ENCODE results near the gene NT5C3B.
"Not testable (repeated sequence)": the region's sequence is repeated elsewhere in the genome, so short reads cannot be mapped to it uniquely, and the experiment has no call there.

NT5C3B gene

GRCh38 chr17:41849251-41849990 lies 13.4 kb upstream of the NT5C3B start:
- H3K4me1 ChIP-seq (ENCODE audit: low read length), result no peaks in the 10 kb centered on the region
- no peak overlapping the region for H3K4me3 ChIP-seq (ENCODE audit: low read length)
- peaks cover 55% of the 10 kb centered on the region for H3K79me2 ChIP-seq (ENCODE audit: low read length)
- no peak overlapping the region for H3K4me2 ChIP-seq (ENCODE audit: low read length)
- no peak overlapping the region for H2AFZ ChIP-seq (ENCODE audit: low read depth, low read length)
- peaks cover 22% of the 10 kb centered on the region for H4K20me1 ChIP-seq (ENCODE audit: insufficient read depth, low read length)
- H3K27ac ChIP-seq (ENCODE audit: low read length), result no peak overlapping the region
- H3K9me3 ChIP-seq (ENCODE audit: insufficient read depth, low read length), result no peaks in the 10 kb centered on the region
- TF ChIP-seq EZH2phosphoT487 (IDR thresholded peaks at IDR 0.05; ENCODE audit: low read depth) (no peak), CTCF (IDR thresholded peaks at IDR 0.05; ENCODE audit: low read depth, low read length) (no peak)
- no peaks in the 10 kb centered on the region for H3K27me3 ChIP-seq (ENCODE audit: low read depth, low read length)
- H3K36me3 ChIP-seq (replicated peaks; ENCODE audit: low read depth, low read length), result peaks cover 16% of the 10 kb centered on the region
- H3K9ac ChIP-seq (ENCODE audit: low read length), result no peak overlapping the region

- no peak overlapping the region for H2AFZ ChIP-seq (ENCODE audit: low read depth, low read length)
- H3K4me3 ChIP-seq (ENCODE audit: low read length), result no peak overlapping the region
- H3K79me2 ChIP-seq (ENCODE audit: low read length), result peaks cover 49% of the 10 kb centered on the region
- no peak overlapping the region for H3K27ac ChIP-seq (ENCODE audit: low read length)
- H3K4me1 ChIP-seq (ENCODE audit: low read length), result no peaks in the 10 kb centered on the region
- TF ChIP-seq CTCF (IDR thresholded peaks at IDR 0.05; ENCODE audit: low read depth, low read length) (no peak), EZH2phosphoT487 (IDR thresholded peaks at IDR 0.05; ENCODE audit: low read depth) (no peak)
- H3K4me2 ChIP-seq (ENCODE audit: low read length), result no peak overlapping the region
- H3K27me3 ChIP-seq (ENCODE audit: low read depth, low read length), result no peaks in the 10 kb centered on the region
- H3K9ac ChIP-seq (ENCODE audit: low read length), result no peak overlapping the region
- no peaks in the 10 kb centered on the region for H3K9me3 ChIP-seq (ENCODE audit: insufficient read depth, low read length)
- H4K20me1 ChIP-seq (ENCODE audit: insufficient read depth, low read length), result peaks cover 18% of the 10 kb centered on the region
- H3K36me3 ChIP-seq (replicated peaks; ENCODE audit: low read depth, low read length), result peaks cover 10% of the 10 kb centered on the region
Measured at GRCh38 chr17:41848788-41849187, 12.8 kb upstream of the NT5C3B start.

GRCh38 chr17:41844971-41845370 lies 8.9 kb upstream of the NT5C3B start:
- Histone ChIP-seq H3K36me3 (replicated peaks; ENCODE audit: low read depth, low read length) (no peaks in the 10 kb centered on the region), H3K4me3 (ENCODE audit: low read length) (no peak overlapping the region)
- TF ChIP-seq EZH2phosphoT487 (IDR thresholded peaks at IDR 0.05; ENCODE audit: low read depth), result no peak
- TF ChIP-seq CTCF (IDR thresholded peaks at IDR 0.05; ENCODE audit: low read depth, low read length), result no peak

GRCh38 chr17:41840781-41841180 lies 4.7 kb upstream of the NT5C3B start:
- H3K27ac ChIP-seq (ENCODE audit: low read length); H3K4me3 ChIP-seq (ENCODE audit: low read length); H4K20me1 ChIP-seq (ENCODE audit: insufficient read depth, low read length); H3K9me3 ChIP-seq (ENCODE audit: insufficient read depth, low read length); H3K4me1 ChIP-seq (ENCODE audit: low read length); H3K9ac ChIP-seq (ENCODE audit: low read length); H3K27me3 ChIP-seq (ENCODE audit: low read depth, low read length); H3K79me2 ChIP-seq (ENCODE audit: low read length); H3K36me3 ChIP-seq (replicated peaks; ENCODE audit: low read depth, low read length); H2AFZ ChIP-seq (ENCODE audit: low read depth, low read length); H3K4me2 ChIP-seq (ENCODE audit: low read length): not testable (repeated sequence)

More at GRCh38 chr17:41844971-41845370, 8.9 kb upstream of the NT5C3B start:
- Histone ChIP-seq H3K27me3 (ENCODE audit: low read depth, low read length) (no peaks in the 10 kb centered on the region), H3K27ac (ENCODE audit: low read length) (no peak overlapping the region), H2AFZ (ENCODE audit: low read depth, low read length) (no peak overlapping the region), H4K20me1 (ENCODE audit: insufficient read depth, low read length) (peaks cover 8% of the 10 kb centered on the region), H3K9ac (ENCODE audit: low read length) (no peak overlapping the region), H3K4me2 (ENCODE audit: low read length) (no peak overlapping the region), H3K9me3 (ENCODE audit: insufficient read depth, low read length) (no peaks in the 10 kb centered on the region), H3K79me2 (ENCODE audit: low read length) (peaks cover 19% of the 10 kb centered on the region), H3K4me1 (ENCODE audit: low read length) (no peaks in the 10 kb centered on the region)

- not testable (repeated sequence) for H3K4me2 ChIP-seq (ENCODE audit: low read length); H3K36me3 ChIP-seq (replicated peaks; ENCODE audit: low read depth, low read length); H3K9ac ChIP-seq (ENCODE audit: low read length); H2AFZ ChIP-seq (ENCODE audit: low read depth, low read length); H3K27me3 ChIP-seq (ENCODE audit: low read depth, low read length); H3K27ac ChIP-seq (ENCODE audit: low read length); H3K4me3 ChIP-seq (ENCODE audit: low read length); H3K9me3 ChIP-seq (ENCODE audit: insufficient read depth, low read length); H4K20me1 ChIP-seq (ENCODE audit: insufficient read depth, low read length)
- H3K79me2 ChIP-seq (ENCODE audit: low read length), result peaks cover 14% of the 10 kb centered on the region
- peaks cover 11% of the 10 kb centered on the region for H3K4me1 ChIP-seq (ENCODE audit: low read length)
Measured at GRCh38 chr17:41839448-41839847, 3.4 kb upstream of the NT5C3B start.
